GM12873 (cell line): ENCODE data around the gene MAGI2.

Experiments
- CTCF ChIP-seq: IDR thresholded peaks from 2 replicates; pipeline ENCODE4 v1.5.1; 2012; ENCODE audit warnings: low read depth, mild to moderate bottlenecking, moderate library complexity, low read length, control low read depth; ENCODE audit not compliant: insufficient read depth; ENCODE audit errors: missing control alignments

Gene MAGI2

GRCh38 chr7:78164459-78164858 is 1289.0 kb downstream of the MAGI2 start:
- no peak for TF ChIP-seq CTCF

GRCh38 chr7:78161781-78162180 is 1291.7 kb downstream of the MAGI2 start:
- no peak for TF ChIP-seq CTCF

GRCh38 chr7:78159545-78159944 is 1293.9 kb downstream of the MAGI2 start:
- no peak for TF ChIP-seq CTCF

- TF ChIP-seq CTCF, result no peak
Measured at GRCh38 chr7:78153285-78153684, 1300.2 kb downstream of the MAGI2 start.

- TF ChIP-seq CTCF, result no peak
Measured at GRCh38 chr7:78151229-78151628, 1302.2 kb downstream of the MAGI2 start.

- TF ChIP-seq CTCF, result no peak
Measured at GRCh38 chr7:78149787-78150186, 1303.7 kb downstream of the MAGI2 start.

GRCh38 chr7:78148166-78148894 is 1305.1 kb downstream of the MAGI2 start:
- TF ChIP-seq CTCF, result no peak
